ENCODE data around the gene SLC6A2. TPM values are rescaled to one million over a fixed set of nuclear protein-coding genes. Genes with fewer than 3 reads are reported as not detected.

Gene SLC6A2
- total and polyA plus RNA-seq, 2 of the 13 experiments (the other 11 are each of a cell fraction or from before 2014, with no cell fraction given): 0.62 to 0.66 TPM

DNA sequence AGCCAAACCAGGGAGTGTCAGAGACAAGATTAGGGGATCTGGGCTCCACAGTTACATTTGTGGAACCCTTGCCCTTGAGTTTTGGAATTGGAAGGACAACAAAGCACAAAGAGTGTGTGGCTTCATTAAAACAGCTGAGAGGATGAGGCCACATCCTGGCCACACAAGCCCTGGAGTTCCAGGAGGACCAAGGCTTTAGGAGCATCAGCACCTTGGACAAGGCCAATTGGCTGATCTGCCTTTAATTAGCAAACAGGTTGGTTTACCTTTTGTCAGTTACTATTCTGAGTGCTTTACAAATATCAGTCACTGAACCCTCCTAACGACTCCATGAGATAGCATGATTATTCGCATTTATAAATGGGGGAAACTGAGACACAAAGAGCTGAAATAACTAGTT lies 54.7 kb downstream of the SLC6A2 start:
- FAIRE-seq: no peak
- H3K9ac ChIP-seq (ENCODE audit: insufficient read depth, low read depth, low read length): no peak overlapping the region
- no peak overlapping the region for H3K4me2 ChIP-seq (ENCODE audit: low read depth, low read length)
- intact Hi-C loops (cut with micrococcal nuclease; ENCODE audit: unreplicated experiment) (no loop called here), in situ Hi-C loops (cut with HindIII; ENCODE audit: extremely low pct_ligation_motif_present, low pct_unique_long_range_greater_than_20kb) (loop anchor here (5.0 kb wide), 1 partner anchor 132 kb away; no protein-coding TSS in a partner anchor)
- ChIA-PET POLR2A (no interaction called here), CTCF (ENCODE audit: low intra/inter-chr PET ratio, low total read pairs) (interaction anchor here (3.3 kb wide), 1 partner anchor 131 kb away, joined by 83 read pairs; no protein-coding TSS in a partner anchor)
- TF ChIP-seq, protein P1, sequence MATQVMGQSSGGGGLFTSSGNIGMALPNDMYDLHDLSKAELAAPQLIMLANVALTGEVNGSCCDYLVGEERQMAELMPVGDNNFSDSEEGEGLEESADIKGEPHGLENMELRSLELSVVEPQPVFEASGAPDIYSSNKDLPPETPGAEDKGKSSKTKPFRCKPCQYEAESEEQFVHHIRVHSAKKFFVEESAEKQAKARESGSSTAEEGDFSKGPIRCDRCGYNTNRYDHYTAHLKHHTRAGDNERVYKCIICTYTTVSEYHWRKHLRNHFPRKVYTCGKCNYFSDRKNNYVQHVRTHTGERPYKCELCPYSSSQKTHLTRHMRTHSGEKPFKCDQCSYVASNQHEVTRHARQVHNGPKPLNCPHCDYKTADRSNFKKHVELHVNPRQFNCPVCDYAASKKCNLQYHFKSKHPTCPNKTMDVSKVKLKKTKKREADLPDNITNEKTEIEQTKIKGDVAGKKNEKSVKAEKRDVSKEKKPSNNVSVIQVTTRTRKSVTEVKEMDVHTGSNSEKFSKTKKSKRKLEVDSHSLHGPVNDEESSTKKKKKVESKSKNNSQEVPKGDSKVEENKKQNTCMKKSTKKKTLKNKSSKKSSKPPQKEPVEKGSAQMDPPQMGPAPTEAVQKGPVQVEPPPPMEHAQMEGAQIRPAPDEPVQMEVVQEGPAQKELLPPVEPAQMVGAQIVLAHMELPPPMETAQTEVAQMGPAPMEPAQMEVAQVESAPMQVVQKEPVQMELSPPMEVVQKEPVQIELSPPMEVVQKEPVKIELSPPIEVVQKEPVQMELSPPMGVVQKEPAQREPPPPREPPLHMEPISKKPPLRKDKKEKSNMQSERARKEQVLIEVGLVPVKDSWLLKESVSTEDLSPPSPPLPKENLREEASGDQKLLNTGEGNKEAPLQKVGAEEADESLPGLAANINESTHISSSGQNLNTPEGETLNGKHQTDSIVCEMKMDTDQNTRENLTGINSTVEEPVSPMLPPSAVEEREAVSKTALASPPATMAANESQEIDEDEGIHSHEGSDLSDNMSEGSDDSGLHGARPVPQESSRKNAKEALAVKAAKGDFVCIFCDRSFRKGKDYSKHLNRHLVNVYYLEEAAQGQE (IDR thresholded peaks at IDR 0.05; ENCODE audit: borderline replicate concordance in 1 of 2, low read depth in 1 of 2, low read length in 2 of 2): peak; percentile 55 to 92
- TF ChIP-seq, protein P2, sequence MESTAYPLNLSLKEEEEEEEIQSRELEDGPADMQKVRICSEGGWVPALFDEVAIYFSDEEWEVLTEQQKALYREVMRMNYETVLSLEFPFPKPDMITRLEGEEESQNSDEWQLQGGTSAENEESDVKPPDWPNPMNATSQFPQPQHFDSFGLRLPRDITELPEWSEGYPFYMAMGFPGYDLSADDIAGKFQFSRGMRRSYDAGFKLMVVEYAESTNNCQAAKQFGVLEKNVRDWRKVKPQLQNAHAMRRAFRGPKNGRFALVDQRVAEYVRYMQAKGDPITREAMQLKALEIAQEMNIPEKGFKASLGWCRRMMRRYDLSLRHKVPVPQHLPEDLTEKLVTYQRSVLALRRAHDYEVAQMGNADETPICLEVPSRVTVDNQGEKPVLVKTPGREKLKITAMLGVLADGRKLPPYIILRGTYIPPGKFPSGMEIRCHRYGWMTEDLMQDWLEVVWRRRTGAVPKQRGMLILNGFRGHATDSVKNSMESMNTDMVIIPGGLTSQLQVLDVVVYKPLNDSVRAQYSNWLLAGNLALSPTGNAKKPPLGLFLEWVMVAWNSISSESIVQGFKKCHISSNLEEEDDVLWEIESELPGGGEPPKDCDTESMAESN (CRISPR knock-in tag; conservative IDR thresholded peaks at IDR 0.05): no peak
- TF ChIP-seq MIER2 (CRISPR knock-in tag; IDR thresholded peaks at IDR 0.05): peak; percentile 91
- no peak overlapping the region for H2AFZ ChIP-seq (ENCODE audit: low read length)
- H3K9me3 ChIP-seq (ENCODE audit: low read length): no peaks in the 10 kb centered on the region
- no peak overlapping the region for H3K27ac ChIP-seq (ENCODE audit: extremely low read length, insufficient read depth, low read length)
- WGBS (ENCODE audit: low lambda C conversion rate): 12% methylated on average over 2 of the region's 2 CpGs
- no peaks in the 10 kb centered on the region; a peak in 2 of 5 replicates for H3K27me3 ChIP-seq (ENCODE audit: control insufficient read depth in 1 of 2, insufficient read depth in 2 of 2, low read length in 2 of 2)
- H3K79me2 ChIP-seq (ENCODE audit: insufficient read depth, low read length): no peaks in the 10 kb centered on the region
- no peaks in the 10 kb centered on the region for H4K20me1 ChIP-seq (ENCODE audit: insufficient read depth, low read length)
- no peaks in the 10 kb centered on the region for H3K4me1 ChIP-seq (ENCODE audit: insufficient read depth, low read length)
- no TSS peak for BruUV-seq (replicated peaks)
- no peaks in the 10 kb centered on the region for H3K36me3 ChIP-seq (replicated peaks in 1 of 2; ENCODE audit: control insufficient read depth in 1 of 2, insufficient read depth in 2 of 2, low read length in 2 of 2)
- no peak for DNase-seq (ENCODE audit: low spot score)
- no peak for ATAC-seq
- no peak overlapping the region for H3K4me3 ChIP-seq (replicated peaks in 1 of 3; ENCODE audit: insufficient read depth in 1 of 3, low read depth in 2 of 3, low read length in 3 of 3)
